Smooth muscle cell (in vitro differentiated cells): ENCODE measurements around the gene NOSIP. TPM values are rescaled to one million over a fixed set of nuclear protein-coding genes. Genes with fewer than 3 reads are reported as not detected.

Source experiments
- DNase-seq: peaks from one replicate; lab custom pipeline; 2025; ENCODE audit not compliant: unreplicated experiment; lab: John Stamatoyannopoulos, UW
- H2AFZ ChIP-seq: fragments of 200-600 bp; sonication (generic); 2 replicates; pipeline ENCODE4 v1.6.0; 2016; ENCODE audit warnings: antibody characterized with exemption, low read depth, mild to moderate bottlenecking
- H3F3A ChIP-seq: fragments of 200-600 bp; sonication (generic); 2 replicates; pipeline ENCODE4 v1.6.0; 2017; ENCODE audit warnings: antibody characterized with exemption, low read depth
- H3K27ac ChIP-seq: fragments of 200-600 bp; sonication (generic); 2 replicates; pipeline ENCODE4 v1.5.1; 2016; ENCODE audit warnings: low read depth, mild to moderate bottlenecking
- H3K27me3 ChIP-seq: fragments of 200-600 bp; sonication (generic); 2 replicates; pipeline ENCODE4 v1.6.1; 2016; ENCODE audit warnings: low read depth, mild to moderate bottlenecking
- H3K36me3 ChIP-seq: fragments of 200-600 bp; sonication (generic); 2 replicates; pipeline ENCODE4 v1.5.1; 2016; ENCODE audit warnings: low read depth
- H3K4me1 ChIP-seq: fragments of 200-600 bp; sonication (generic); 2 replicates; pipeline ENCODE4 v1.5.1; 2016; ENCODE audit warnings: low read depth
- H3K4me2 ChIP-seq: fragments of 200-600 bp; sonication (generic); 2 replicates; pipeline ENCODE4 v1.6.0; 2016; ENCODE audit warnings: mild to moderate bottlenecking
- H3K4me3 ChIP-seq: fragments of 200-600 bp; sonication (generic); 2 replicates; pipeline ENCODE4 v1.5.1; 2016; ENCODE audit warnings: mild to moderate bottlenecking
- H3K79me2 ChIP-seq: fragments of 200-600 bp; sonication (generic); 2 replicates; pipeline ENCODE4 v1.6.0; 2016; ENCODE audit warnings: low read depth, mild to moderate bottlenecking
- H3K9ac ChIP-seq: fragments of 200-600 bp; sonication (generic); 2 replicates; pipeline ENCODE4 v1.6.0; 2016; ENCODE audit warnings: low read depth
- H3K9me3 ChIP-seq: fragments of 200-600 bp; sonication (generic); replicated peaks from 2 replicates; pipeline ENCODE4 v1.5.1; 2016; ENCODE audit warnings: low read depth
- H4K20me1 ChIP-seq: fragments of 200-600 bp; sonication (generic); 2 replicates; pipeline ENCODE4 v1.6.0; 2016; ENCODE audit warnings: low read depth
- whole genome bisulfite sequencing: methylation state at CpG from one replicate; pipeline ENCODE4 v1.1.7; 2016; ENCODE audit warnings: low lambda C conversion rate; 5-methylcytosine and 5-hydroxymethylcytosine counted together
- polyA plus RNA-seq: library from polyadenylated mRNA; unstranded; fragments of >200 nt; fragmentation: Nextera tagmentation; extraction: Ambion mirVana; gene quantifications from 2 replicates; pipeline ENCODE4 v1.2.1, GENCODE V29; 2016
- total RNA-seq: library from RNA; depleted of rRNA; stranded (reverse); fragments of >200 nt; gene quantifications from 2 replicates; pipeline ENCODE4 v1.2.3, GENCODE V29; 2014
- TF ChIP-seq, protein P1 (sequence below): fragments of 200-600 bp; sonication (generic); IDR thresholded peaks from 2 replicates; pipeline ENCODE4 v1.5.1; 2017; ENCODE audit warnings: borderline replicate concordance, mild to moderate bottlenecking, antibody characterized with exemption; ENCODE audit not compliant: insufficient read depth, poor library complexity, severe bottlenecking

Gene NOSIP
- total and polyA plus RNA-seq, 2 experiments from 2014 or later = 45.0 to 95.7 TPM

DNA sequence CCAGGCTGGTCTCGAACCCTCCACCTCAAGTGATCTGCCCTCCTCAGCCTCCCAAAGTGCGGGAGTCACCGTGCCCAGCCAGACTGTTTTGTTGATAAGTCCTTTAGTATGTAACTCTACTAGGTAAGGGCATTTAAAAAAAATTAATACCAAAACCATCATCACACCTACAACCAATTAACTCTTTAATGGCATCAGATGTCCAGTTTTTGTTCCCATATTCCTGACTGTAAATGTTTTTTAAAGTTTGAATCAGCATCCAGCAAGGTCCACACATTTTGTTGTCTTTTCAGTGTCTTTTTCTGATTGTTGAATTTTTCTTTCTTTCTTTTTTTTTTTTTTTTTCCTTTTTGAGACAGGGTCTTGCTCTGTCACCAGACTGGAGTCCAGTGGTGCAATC lies 62.3 kb downstream of the NOSIP start:
- 99% methylated on average over 3 of the region's 3 CpGs for WGBS
- no peaks in the 10 kb centered on the region for H3K9me3 ChIP-seq
- TF ChIP-seq, protein P1, sequence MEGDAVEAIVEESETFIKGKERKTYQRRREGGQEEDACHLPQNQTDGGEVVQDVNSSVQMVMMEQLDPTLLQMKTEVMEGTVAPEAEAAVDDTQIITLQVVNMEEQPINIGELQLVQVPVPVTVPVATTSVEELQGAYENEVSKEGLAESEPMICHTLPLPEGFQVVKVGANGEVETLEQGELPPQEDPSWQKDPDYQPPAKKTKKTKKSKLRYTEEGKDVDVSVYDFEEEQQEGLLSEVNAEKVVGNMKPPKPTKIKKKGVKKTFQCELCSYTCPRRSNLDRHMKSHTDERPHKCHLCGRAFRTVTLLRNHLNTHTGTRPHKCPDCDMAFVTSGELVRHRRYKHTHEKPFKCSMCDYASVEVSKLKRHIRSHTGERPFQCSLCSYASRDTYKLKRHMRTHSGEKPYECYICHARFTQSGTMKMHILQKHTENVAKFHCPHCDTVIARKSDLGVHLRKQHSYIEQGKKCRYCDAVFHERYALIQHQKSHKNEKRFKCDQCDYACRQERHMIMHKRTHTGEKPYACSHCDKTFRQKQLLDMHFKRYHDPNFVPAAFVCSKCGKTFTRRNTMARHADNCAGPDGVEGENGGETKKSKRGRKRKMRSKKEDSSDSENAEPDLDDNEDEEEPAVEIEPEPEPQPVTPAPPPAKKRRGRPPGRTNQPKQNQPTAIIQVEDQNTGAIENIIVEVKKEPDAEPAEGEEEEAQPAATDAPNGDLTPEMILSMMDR = no peak
- H2AFZ ChIP-seq = no peak overlapping the region
- H3K27me3 ChIP-seq = no peaks in the 10 kb centered on the region
- no peaks in the 10 kb centered on the region for H3K36me3 ChIP-seq
- no peak overlapping the region for H3K4me2 ChIP-seq
- H3K79me2 ChIP-seq = no peaks in the 10 kb centered on the region
- H3K4me3 ChIP-seq = no peak overlapping the region
- peaks cover 5% of the 10 kb centered on the region for H3K4me1 ChIP-seq
- H3K9ac ChIP-seq = no peak overlapping the region
- H3K27ac ChIP-seq = no peak overlapping the region
- H4K20me1 ChIP-seq = no peaks in the 10 kb centered on the region
- H3F3A ChIP-seq = no peaks in the 10 kb centered on the region
- DNase-seq = no peak

DNA sequence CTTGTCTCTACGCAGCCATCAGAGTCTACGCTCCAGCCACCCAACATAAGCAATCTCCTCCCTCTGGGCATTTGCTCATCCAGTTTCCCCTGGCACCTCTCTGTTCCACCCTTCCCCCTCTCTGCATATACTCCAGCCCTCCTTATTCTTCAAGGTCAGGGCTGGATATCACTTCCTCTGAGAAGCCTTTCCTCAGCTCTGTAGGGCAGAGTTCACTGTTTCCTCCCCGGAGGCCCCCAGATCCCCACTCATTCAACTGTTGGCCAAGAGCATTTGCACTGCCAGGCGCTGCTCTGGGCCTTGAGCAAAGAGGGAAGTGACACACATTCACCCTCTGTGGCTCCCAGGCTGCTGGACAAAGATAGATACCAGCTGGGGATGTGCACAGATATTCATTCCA lies 64.6 kb downstream of the NOSIP start:
- Histone ChIP-seq H3K4me3 (no peak overlapping the region), H3K36me3 (no peaks in the 10 kb centered on the region), H3K27ac (no peak overlapping the region), H3F3A (no peaks in the 10 kb centered on the region), H3K4me1 (peaks cover 11% of the 10 kb centered on the region), H3K4me2 (no peak overlapping the region), H2AFZ (no peak overlapping the region), H3K79me2 (no peaks in the 10 kb centered on the region), H3K27me3 (no peaks in the 10 kb centered on the region), H3K9ac (no peak overlapping the region), H3K9me3 (no peaks in the 10 kb centered on the region), H4K20me1 (no peaks in the 10 kb centered on the region)
- TF ChIP-seq, protein P1 = no peak
- WGBS = 91% methylated on average over 4 of the region's 4 CpGs
- no peak for DNase-seq

DNA sequence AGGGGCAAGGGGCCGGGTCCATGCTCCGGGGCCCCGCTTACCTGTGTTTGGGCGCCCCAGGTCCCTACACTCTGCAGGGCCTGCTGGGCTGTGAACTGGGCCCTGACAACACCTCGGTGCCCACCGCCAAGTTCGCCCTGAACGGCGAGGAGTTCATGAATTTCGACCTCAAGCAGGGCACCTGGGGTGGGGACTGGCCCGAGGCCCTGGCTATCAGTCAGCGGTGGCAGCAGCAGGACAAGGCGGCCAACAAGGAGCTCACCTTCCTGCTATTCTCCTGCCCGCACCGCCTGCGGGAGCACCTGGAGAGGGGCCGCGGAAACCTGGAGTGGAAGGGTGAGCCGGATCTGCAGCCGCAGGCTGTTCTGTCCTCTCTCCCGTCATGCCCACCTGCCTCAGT lies 66.2 kb downstream of the NOSIP start:
- no peaks in the 10 kb centered on the region for H3K9me3 ChIP-seq
- no peaks in the 10 kb centered on the region for H3K36me3 ChIP-seq
- no peaks in the 10 kb centered on the region for H3K27me3 ChIP-seq
- H4K20me1 ChIP-seq = no peaks in the 10 kb centered on the region
- H3F3A ChIP-seq = no peaks in the 10 kb centered on the region
- H2AFZ ChIP-seq = no peak overlapping the region
- TF ChIP-seq, protein P1 = no peak
- WGBS = 85% methylated on average over 12 of the region's 21 CpGs
- no peaks in the 10 kb centered on the region for H3K79me2 ChIP-seq
- peak overlapping the region; percentile 99 for H3K4me2 ChIP-seq
- no peak overlapping the region for H3K27ac ChIP-seq
- H3K4me3 ChIP-seq = peak overlapping the region; percentile 95
- H3K9ac ChIP-seq = no peak overlapping the region
- peaks cover 11% of the 10 kb centered on the region for H3K4me1 ChIP-seq
- DNase-seq = no peak

DNA sequence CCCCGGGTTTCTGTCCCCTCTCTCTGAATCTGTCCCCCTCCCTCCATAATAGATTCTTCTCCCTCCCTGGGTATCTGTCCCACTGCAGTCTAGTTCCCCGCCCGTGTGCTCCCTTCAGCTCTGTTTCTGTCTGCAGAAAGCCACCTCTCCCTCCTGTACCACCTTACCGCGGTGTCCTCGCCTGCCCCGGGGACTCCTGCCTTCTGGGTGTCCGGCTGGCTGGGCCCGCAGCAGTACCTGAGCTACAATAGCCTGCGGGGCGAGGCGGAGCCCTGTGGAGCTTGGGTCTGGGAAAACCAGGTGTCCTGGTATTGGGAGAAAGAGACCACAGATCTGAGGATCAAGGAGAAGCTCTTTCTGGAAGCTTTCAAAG lies 66.6 kb downstream of the NOSIP start:
- Histone ChIP-seq H3K9ac (peak overlapping the region; percentile 61), H3K79me2 (no peaks in the 10 kb centered on the region), H3K4me2 (peak overlapping the region; percentile 99), H3K36me3 (no peaks in the 10 kb centered on the region), H3F3A (no peaks in the 10 kb centered on the region), H3K4me1 (peaks cover 11% of the 10 kb centered on the region), H3K4me3 (peak overlapping the region; percentile 95), H2AFZ (peak overlapping the region; percentile 86), H3K27me3 (no peaks in the 10 kb centered on the region), H4K20me1 (no peaks in the 10 kb centered on the region), H3K27ac (no peak overlapping the region), H3K9me3 (no peaks in the 10 kb centered on the region)
- WGBS = 52% methylated on average over 11 of the region's 12 CpGs
- TF ChIP-seq, protein P1 = no peak
- DNase-seq = no peak
